ENCODE measurements around the gene TGFBR2.

The TGFBR2 gene

GRCh38 chr3:30691944-30692343 lies 85.5 kb downstream of the TGFBR2 start:
- Histone ChIP-seq H3K79me2 (ENCODE audit: insufficient read depth, low read length) (no peaks in the 10 kb centered on the region; the same call in 1 of the 2 replicates), H3K4me3 (ENCODE audit: low read length, poor library complexity, severe bottlenecking) (no peak overlapping the region), H3K4me1 (ENCODE audit: insufficient read depth, low read length, poor library complexity, severe bottlenecking) (peaks cover 4% of the 10 kb centered on the region), H2AFZ (ENCODE audit: low read length) (no peak overlapping the region), H3K27me3 (ENCODE audit: insufficient read depth, low read length, poor library complexity, severe bottlenecking) (no peaks in the 10 kb centered on the region), H3K9ac (ENCODE audit: low read depth, low read length, poor library complexity, severe bottlenecking) (no peak overlapping the region), H3K4me2 (ENCODE audit: low read depth, low read length, poor library complexity, severe bottlenecking) (no peak overlapping the region), H3F3A (ENCODE audit: low read depth) (no peaks in the 10 kb centered on the region; the same call in 1 of the 2 replicates), H4K20me1 (ENCODE audit: insufficient read depth, low read length, poor library complexity, severe bottlenecking) (no peaks in the 10 kb centered on the region), H3K9me2 (replicated peaks; ENCODE audit: low read depth, low read length) (no peaks in the 10 kb centered on the region), H3K9me3 (ENCODE audit: insufficient read depth, low read depth, low read length) (no peaks in the 10 kb centered on the region), H3K36me3 (ENCODE audit: insufficient read depth, low read length) (peaks cover 87% of the 10 kb centered on the region)
- TF ChIP-seq EZH2phosphoT487 (IDR thresholded peaks at IDR 0.05; ENCODE audit: borderline replicate concordance) (no peak), CTCF (conservative IDR thresholded peaks at IDR 0.05; ENCODE audit: low read length) (no peak)

- Histone ChIP-seq H3K4me3 (ENCODE audit: low read length, poor library complexity, severe bottlenecking) (no peak overlapping the region), H4K20me1 (ENCODE audit: insufficient read depth, low read length, poor library complexity, severe bottlenecking) (no peaks in the 10 kb centered on the region), H3K4me2 (ENCODE audit: low read depth, low read length, poor library complexity, severe bottlenecking) (no peak overlapping the region), H3K4me1 (ENCODE audit: insufficient read depth, low read length, poor library complexity, severe bottlenecking) (peaks cover 4% of the 10 kb centered on the region), H3K36me3 (ENCODE audit: insufficient read depth, low read length) (peaks cover 80% of the 10 kb centered on the region), H3K9me2 (replicated peaks; ENCODE audit: low read depth, low read length) (no peaks in the 10 kb centered on the region), H3K9me3 (ENCODE audit: insufficient read depth, low read depth, low read length) (no peaks in the 10 kb centered on the region), H3K9ac (ENCODE audit: low read depth, low read length, poor library complexity, severe bottlenecking) (no peak overlapping the region), H2AFZ (ENCODE audit: low read length) (no peak overlapping the region), H3K79me2 (ENCODE audit: insufficient read depth, low read length) (no peaks in the 10 kb centered on the region), H3K27me3 (ENCODE audit: insufficient read depth, low read length, poor library complexity, severe bottlenecking) (no peaks in the 10 kb centered on the region), H3F3A (ENCODE audit: low read depth) (no peaks in the 10 kb centered on the region; the same call in 1 of the 2 replicates)
- TF ChIP-seq CTCF (conservative IDR thresholded peaks at IDR 0.05; ENCODE audit: low read length) (no peak), EZH2phosphoT487 (IDR thresholded peaks at IDR 0.05; ENCODE audit: borderline replicate concordance) (no peak)
Observed at GRCh38 chr3:30692498-30693130, 86.2 kb downstream of the TGFBR2 start.

GRCh38 chr3:30693470-30694120 lies 87.2 kb downstream of the TGFBR2 start:
- H3K27me3 ChIP-seq (ENCODE audit: insufficient read depth, low read length, poor library complexity, severe bottlenecking): no peaks in the 10 kb centered on the region
- no peaks in the 10 kb centered on the region for H3K79me2 ChIP-seq (ENCODE audit: insufficient read depth, low read length)
- H3K9ac ChIP-seq (ENCODE audit: low read depth, low read length, poor library complexity, severe bottlenecking): no peak overlapping the region
- peaks cover 70% of the 10 kb centered on the region for H3K36me3 ChIP-seq (ENCODE audit: insufficient read depth, low read length)
- H3K4me3 ChIP-seq (ENCODE audit: low read length, poor library complexity, severe bottlenecking): no peak overlapping the region
- H4K20me1 ChIP-seq (ENCODE audit: insufficient read depth, low read length, poor library complexity, severe bottlenecking): no peaks in the 10 kb centered on the region
- H3K4me2 ChIP-seq (ENCODE audit: low read depth, low read length, poor library complexity, severe bottlenecking): no peak overlapping the region
- peaks cover 4% of the 10 kb centered on the region for H3K4me1 ChIP-seq (ENCODE audit: insufficient read depth, low read length, poor library complexity, severe bottlenecking)
- no peaks in the 10 kb centered on the region for H3K9me3 ChIP-seq (ENCODE audit: insufficient read depth, low read depth, low read length)
- TF ChIP-seq EZH2phosphoT487 (IDR thresholded peaks at IDR 0.05; ENCODE audit: borderline replicate concordance): no peak
- TF ChIP-seq CTCF (conservative IDR thresholded peaks at IDR 0.05; ENCODE audit: low read length): peak; percentile 95
- H2AFZ ChIP-seq (ENCODE audit: low read length): no peak overlapping the region
- H3K9me2 ChIP-seq (replicated peaks; ENCODE audit: low read depth, low read length): no peaks in the 10 kb centered on the region
- no peaks in the 10 kb centered on the region; the same call in 1 of the 2 replicates for H3F3A ChIP-seq (ENCODE audit: low read depth)
